GM21786 (cell line): ENCODE measurements around the gene ATCAY.
"Not testable (repeated sequence)": the region's sequence is repeated elsewhere in the genome, so short reads cannot be mapped to it uniquely, and the experiment has no call there.

Source experiments
- ATAC-seq: cut with Tn5 transposase; IDR thresholded peaks from one replicate; pipeline ENCODE4 v1.9.1; 2021; ENCODE audit not compliant: unreplicated experiment

Gene ATCAY

GRCh38 chr19:3852614-3853254 is 27.8 kb upstream of the ATCAY start:
- ATAC-seq: no peak

- ATAC-seq: no peak
Observed at GRCh38 chr19:3855320-3855719, 25.2 kb upstream of the ATCAY start.

GRCh38 chr19:3857449-3858003 is 23.0 kb upstream of the ATCAY start:
- no peak for ATAC-seq

- ATAC-seq: no peak
Observed at GRCh38 chr19:3860499-3860898, 20.0 kb upstream of the ATCAY start.

GRCh38 chr19:3862826-3863500 is 17.5 kb upstream of the ATCAY start:
- no peak for ATAC-seq

- ATAC-seq: no peak
Observed at GRCh38 chr19:3863648-3864047, 16.8 kb upstream of the ATCAY start.

- no peak for ATAC-seq
Observed at GRCh38 chr19:3866910-3867638, 13.4 kb upstream of the ATCAY start.

- no peak for ATAC-seq
Observed at GRCh38 chr19:3867971-3868769, 12.3 kb upstream of the ATCAY start.

- ATAC-seq: no peak
Observed at GRCh38 chr19:3868770-3869456, 11.6 kb upstream of the ATCAY start, which contains the start of gene ZFR2. Gene ZFR2, minus strand, starts transcription at chr19:3869038. Its CDS starts 21 bp downstream, at chr19:3869017.

GRCh38 chr19:3873151-3873550 is 7.3 kb upstream of the ATCAY start:
- ATAC-seq: no peak

GRCh38 chr19:3874695-3875094 is 5.8 kb upstream of the ATCAY start:
- ATAC-seq: not testable (repeated sequence)

- no peak for ATAC-seq
Observed at GRCh38 chr19:3879656-3880055, 829 bp upstream of the ATCAY start.

- ATAC-seq: no peak
Observed at GRCh38 chr19:3881272-3882040, 971 bp downstream of the ATCAY start.

GRCh38 chr19:3882041-3882384 is 1.5 kb downstream of the ATCAY start:
- no peak for ATAC-seq

- ATAC-seq: no peak
Observed at GRCh38 chr19:3890591-3890990, 10.1 kb downstream of the ATCAY start.

- no peak for ATAC-seq
Observed at GRCh38 chr19:3893509-3894179, 13.2 kb downstream of the ATCAY start.

- not testable (repeated sequence) for ATAC-seq
Observed at GRCh38 chr19:3894959-3895358, 14.5 kb downstream of the ATCAY start.

GRCh38 chr19:3895788-3896187 is 15.3 kb downstream of the ATCAY start:
- ATAC-seq: no peak

- ATAC-seq: no peak
Observed at GRCh38 chr19:3897936-3898335, 17.5 kb downstream of the ATCAY start.
